Hematopoietic multipotent progenitor cell (in vitro differentiated cells): ENCODE data around the gene OSBPL9. TPM values are rescaled to one million over a fixed set of nuclear protein-coding genes. Genes with fewer than 3 reads are reported as not detected.

Experiments used
- DNase-seq, 3 donors: peaks; one replicate each; pipeline ENCODE4 v3.0.0-alpha.2; 2011 to 2015; ENCODE audit warnings: low read depth in 2 of 3, low spot score in 2 of 3
- total RNA-seq: library from RNA; depleted of rRNA; stranded (reverse); fragments of >200 nt; gene quantifications from one replicate; pipeline ENCODE4 v1.2.3, GENCODE V29; 2012

The OSBPL9 gene
- 87.0 TPM for total RNA-seq

GRCh38 chr1:51616903-51617708 lies at the start of gene OSBPL9:
OSBPL9 (plus strand) TSS chr1:51617092; CDS start chr1:51617111, 19 bp downstream.
- peak; percentile 79 to 94 (median 90) for DNase-seq

GRCh38 chr1:51567653-51568052 lies 49.2 kb upstream of the OSBPL9 start:
- no peak for DNase-seq

GRCh38 chr1:51568231-51568935 lies 48.5 kb upstream of the OSBPL9 start:
- no peak for DNase-seq

DNA sequence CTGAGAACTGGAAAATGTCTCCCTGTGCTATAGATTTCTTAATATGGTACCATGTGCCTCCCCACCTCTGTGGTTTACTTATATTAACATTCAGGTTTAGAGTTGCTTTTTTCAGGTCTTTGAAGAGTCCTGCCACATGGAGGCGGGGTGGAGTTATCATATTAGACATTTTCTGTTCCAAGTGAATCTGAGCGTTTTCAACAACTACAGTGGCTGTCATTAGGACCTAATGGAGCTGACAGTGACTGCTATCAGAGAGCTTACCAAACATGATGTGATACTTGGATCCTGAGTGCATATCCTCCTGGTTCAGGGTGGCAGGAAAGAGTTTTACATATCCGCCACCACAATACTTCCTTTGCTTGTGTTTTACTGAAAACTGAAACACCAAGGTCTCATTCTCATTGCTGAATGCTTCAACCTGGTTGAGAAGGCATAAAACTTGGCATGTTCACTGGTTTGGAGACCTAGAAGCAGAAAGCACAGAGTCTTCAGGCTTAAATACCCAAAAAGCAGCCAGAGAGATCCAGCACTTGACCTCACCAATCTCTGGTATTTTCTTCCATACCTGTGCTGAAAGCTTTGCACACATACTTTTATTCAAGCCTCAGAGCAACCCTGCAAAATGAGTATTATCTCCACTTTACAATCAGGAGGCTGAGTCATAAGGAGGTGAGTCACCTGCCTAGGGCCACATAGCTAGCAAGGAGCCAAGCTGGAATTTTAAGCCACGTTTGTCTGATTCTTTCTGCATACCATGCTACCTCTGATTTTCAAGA lies 47.4 kb upstream of the OSBPL9 start:
- peak in 2 of 3 donors; percentile 74 to 76 for DNase-seq

- no peak for DNase-seq
These were observed 46.7 kb upstream of the OSBPL9 start for GRCh38 chr1:51570063-51570710.

GRCh38 chr1:51572365-51572764 lies 44.5 kb upstream of the OSBPL9 start:
- DNase-seq: no peak

- no peak for DNase-seq
These were observed 42.1 kb upstream of the OSBPL9 start for GRCh38 chr1:51574796-51575195.

- peak in 2 of 3 donors; percentile 19 to 43 for DNase-seq
These were observed 41.3 kb upstream of the OSBPL9 start for GRCh38 chr1:51575406-51576084.

DNA sequence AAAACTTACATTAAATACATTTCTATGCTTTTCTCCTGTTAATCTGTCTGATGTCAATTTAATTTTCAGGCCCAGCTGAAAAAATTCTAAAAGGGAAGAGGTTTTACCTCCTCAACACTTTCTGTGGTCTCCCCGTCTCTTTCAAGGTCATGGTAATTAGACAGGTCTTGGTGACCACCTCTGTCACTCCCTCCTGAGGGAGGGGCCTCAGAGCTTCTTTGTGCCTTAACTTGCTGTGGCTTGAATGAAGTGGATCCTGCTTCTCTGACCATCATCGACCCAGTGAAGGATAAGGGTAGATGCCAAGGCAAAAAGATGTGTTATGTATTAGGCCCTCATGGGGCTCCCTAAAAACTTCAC lies 40.8 kb upstream of the OSBPL9 start:
- DNase-seq: no peak

DNA sequence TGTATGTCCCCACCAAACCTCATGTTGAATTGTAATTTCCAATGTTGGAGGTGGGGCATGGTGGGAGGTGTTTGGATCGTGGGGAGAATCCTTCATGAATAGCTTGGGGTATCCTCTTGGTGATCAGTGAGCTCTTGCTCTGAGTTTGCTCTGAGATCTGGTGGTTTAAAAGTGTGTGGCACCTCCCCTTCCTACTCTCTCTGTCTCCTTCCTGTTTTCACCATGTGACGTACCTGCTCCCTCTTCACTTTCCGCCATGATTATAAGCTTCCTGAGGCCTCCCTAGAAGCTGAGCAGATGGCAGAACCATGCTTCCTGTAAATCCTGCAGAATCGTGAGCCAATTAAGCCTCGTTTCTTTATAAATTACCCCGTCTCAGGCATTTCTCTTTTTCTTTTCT lies 40.0 kb upstream of the OSBPL9 start:
- DNase-seq: no peak

DNA sequence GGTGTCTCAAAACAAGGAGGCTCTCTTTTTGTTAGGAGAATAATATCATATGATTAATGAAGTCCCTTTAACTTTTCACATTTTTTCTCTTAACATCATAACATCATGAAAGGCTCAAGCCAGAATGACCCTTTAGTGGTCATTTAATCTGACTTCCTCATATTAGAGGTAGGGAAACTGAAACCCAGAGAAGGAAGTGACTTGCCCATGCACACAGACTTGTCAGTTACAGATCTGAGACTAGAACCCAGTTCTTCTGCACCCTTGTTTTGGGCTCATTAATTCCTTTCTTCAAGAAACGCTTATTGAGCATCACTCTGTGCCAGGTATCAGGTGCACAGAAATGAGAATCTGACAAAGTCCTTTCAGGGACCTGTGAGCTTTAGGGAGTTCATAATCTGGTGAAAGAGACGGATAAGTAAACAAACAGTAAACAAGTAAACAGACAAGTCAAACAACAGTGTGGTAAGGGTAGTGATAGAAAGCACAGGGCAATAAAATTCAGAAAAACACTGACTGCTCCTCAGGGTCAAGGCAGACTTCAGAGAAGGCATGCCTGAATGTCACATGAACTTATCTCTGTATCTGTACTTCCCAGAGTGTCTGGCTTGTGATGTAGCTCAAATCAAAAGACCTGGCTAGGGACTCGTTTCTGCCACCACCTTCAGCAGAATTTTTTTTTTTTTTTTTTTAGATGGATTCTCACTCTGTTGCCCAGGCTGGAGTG lies 38.3 kb upstream of the OSBPL9 start:
- no peak for DNase-seq

DNA sequence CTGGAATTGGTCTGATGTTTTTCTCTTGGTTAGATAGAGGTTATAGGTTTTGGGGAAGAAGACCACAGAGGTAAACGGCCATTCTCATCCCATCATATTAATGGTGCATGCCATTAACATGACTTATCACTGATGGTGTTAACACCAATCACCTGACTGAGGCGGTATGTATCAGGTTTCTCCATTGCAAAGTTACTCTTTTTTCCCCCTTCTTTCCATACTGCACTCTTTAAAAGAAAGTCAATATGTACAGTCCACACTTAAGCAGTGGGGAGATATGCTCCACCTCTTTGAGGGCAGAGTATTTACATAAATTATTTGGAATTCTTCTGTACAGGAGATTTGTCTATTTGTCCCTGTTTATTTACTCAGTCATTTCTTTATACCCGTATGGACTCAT lies 35.7 kb upstream of the OSBPL9 start:
- DNase-seq: no peak

DNA sequence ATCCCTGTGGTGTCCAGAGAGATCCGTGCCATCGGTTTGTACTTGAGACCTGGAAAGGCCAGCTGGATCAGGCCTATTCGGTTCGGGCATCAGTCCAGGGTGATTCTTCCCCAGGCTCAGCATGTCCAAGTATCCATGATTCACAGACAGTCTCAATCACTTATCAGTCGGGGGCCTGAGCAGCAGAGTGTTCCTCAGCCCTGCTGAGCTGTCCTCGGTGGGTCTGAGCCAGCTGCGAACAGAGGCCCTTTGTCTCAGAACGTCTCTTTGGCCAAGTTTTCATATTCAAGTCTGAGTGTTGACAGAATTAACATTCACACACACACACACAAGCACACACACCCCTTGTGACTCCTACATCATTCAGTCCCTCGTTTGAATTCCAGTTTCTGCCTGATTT lies 33.4 kb upstream of the OSBPL9 start:
- no peak for DNase-seq

DNA sequence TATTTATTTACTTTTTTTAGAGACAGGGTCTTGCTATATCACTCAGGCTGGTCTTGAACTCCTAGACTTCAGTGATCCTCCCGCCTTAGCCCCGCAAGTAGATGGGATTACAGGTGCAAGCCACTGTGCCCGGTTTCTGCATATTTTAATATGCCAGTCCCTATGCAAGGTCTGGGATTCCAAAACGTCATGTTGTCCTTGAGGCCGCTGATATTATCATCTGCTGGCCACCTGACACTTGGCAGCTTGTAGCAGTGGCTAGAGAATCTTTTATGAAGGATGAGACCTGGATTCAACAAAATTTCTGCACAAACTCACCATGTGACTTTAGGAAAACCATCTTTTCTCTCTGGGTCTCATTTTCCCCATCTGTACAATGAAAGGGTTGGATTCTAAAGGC lies 32.9 kb upstream of the OSBPL9 start:
- DNase-seq: no peak

DNA sequence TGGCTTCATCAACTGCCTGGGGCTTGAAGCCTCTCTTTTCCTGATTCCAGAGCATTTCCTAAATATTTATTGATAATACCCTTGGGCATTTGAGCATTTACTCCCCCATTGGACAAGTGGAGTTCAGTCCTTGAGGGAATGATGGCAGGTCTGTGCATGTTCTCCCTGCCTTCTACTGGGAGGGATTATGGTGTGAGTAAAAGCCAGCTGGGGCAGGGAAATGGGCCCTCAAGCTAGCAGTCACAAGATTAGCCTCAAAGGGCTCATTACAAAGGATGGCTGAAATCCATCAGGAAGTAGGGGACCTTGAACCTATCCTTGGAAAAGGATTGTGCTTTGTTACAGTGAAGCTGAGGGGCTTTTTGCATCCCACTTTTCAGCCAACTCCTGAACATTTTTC lies 24.2 kb upstream of the OSBPL9 start:
- DNase-seq: no peak

GRCh38 chr1:51594716-51595115 lies 22.2 kb upstream of the OSBPL9 start:
- no peak for DNase-seq

GRCh38 chr1:51600529-51600928 lies 16.4 kb upstream of the OSBPL9 start:
- DNase-seq: no peak

DNA sequence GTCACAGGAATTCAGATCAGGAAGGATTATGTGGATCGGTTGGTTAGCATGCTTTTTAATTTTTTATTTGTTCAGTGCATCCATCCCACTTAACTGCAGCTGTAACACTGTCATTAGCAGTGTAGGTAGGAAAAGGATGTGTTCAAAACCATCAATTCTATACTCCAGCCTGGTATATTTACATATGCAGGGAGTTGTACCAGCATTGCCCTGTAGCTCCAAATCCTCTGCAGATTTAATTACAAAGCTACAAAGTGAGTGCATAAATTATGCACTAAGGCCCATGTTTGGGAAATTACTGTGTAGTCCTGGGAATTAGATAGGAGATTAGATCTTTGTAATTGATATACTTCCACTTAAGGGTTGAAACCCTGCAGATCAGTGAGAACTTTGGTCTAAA lies 15.9 kb upstream of the OSBPL9 start:
- no peak for DNase-seq

DNA sequence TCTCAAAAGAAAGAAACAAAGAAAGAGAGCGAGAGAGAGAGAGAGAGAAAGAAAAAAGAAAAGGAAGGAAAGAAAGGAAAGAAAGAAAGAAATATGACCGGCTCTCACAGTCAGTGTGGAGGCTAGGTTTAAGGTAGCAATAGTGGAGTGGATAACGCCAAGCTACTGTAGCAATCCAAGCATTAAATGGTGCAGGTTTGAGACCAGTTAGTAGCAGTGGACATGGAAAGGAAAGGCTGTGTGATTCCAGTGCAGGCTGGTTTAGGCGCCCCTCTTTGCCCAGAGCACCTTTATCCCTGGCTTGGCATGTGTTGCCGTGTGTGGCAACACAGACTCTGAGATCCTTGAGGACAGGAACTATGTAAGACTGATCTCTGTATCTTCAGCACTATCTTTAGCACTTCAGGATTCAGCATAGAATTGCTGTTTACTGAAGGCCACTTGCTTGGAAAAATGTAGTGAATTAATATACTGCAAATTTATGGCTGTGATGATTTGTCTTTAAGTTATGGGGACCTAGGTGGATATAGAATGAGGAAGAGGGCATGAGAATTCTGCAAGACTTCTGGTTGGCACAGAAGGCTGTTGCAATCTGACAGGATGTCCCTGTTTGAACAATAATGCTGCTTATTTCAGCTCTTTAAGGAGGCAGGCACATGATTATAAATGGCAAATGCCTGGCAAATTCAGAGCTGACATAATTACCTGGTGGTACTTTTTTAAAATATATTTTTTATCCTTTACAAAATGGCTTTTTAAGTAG lies 10.8 kb upstream of the OSBPL9 start:
- DNase-seq: peak in 1 of 3 donors; percentile 30
